ENCODE data around the gene BRI3. TPM values are rescaled to one million over a fixed set of nuclear protein-coding genes. Genes with fewer than 3 reads are reported as not detected.

Gene BRI3
- total and polyA plus RNA-seq, 2 of the 13 experiments (the other 11 are each of a cell fraction or from before 2014, with no cell fraction given) = 54.0 to 103 TPM

DNA sequence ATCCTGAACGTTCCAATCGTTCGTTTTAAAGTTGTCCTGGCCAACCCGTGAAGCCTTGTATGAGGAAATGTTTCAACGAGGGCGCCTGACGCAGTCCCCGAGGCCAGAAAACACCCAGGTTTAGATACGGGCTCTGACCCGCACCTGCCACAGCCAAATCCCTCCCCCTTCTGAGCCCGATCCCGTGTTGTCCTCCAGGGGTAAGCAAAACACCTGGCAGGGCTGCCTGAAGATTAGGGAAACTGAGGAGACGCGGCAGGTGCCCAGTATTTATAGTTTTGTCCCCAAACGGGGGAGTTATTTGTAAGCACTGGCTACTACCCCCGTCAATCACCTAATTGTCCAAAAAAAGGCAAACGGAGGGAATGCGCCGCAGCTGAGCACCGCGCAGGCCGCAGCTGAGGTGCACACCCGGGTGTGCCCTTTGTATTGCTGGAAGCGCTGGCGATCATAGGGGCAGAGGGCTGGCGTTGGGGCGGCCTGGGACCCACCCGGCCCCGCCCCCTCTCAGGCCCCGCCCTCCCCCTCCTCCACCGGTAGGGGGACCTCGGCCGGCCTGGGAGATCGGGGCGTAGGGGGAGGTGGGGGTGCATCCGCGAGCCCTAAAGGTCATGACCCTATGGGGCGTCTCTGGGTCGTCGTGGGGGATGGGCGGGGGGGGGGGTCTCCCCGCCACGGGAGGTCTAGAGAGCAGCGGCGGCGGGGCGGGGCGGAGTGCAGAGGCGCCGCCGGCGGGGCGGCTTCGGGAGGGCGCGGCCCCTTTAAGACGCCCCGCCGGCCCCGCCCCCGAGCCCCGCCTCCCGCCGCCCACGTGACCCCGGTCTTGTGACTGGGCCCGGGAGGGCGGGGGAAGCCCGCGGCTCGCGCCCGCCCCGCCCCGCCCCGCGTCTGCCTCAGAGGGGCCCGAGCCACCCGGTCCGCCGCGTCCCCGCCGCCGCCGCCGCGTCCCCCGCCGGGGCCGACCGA lies at the start of gene BRI3 (continued):
- peak; percentile 19; the same call in 1 of the 2 replicates for TF ChIP-seq RAD21 (CRISPR knock-in tag; IDR thresholded peaks at IDR 0.05)
- TF ChIP-seq GATAD2A (CRISPR knock-in tag; IDR thresholded peaks at IDR 0.05) = peak; percentile 33; the same call in 1 of the 2 replicates
- no peak for TF ChIP-seq PAXIP1 (CRISPR knock-in tag; conservative IDR thresholded peaks at IDR 0.05)
- no peak for TF ChIP-seq ZNF441 (CRISPR knock-in tag; IDR thresholded peaks at IDR 0.05; ENCODE audit: borderline replicate concordance)
- peak; percentile 32 for TF ChIP-seq HNRNPLL (IDR thresholded peaks at IDR 0.05; ENCODE audit: low read depth, low read length, poor library complexity, severe bottlenecking)
- TF ChIP-seq SIN3A (IDR thresholded peaks at IDR 0.05; ENCODE audit: borderline replicate concordance, low read depth, low read length) = peak; percentile 79; the same call in 1 of the 2 replicates
- 0 out of 2 replicates have a peak, but pooled peaks have one; percentile 32 for TF ChIP-seq ZNF274 (CRISPR knock-in tag; IDR thresholded peaks at IDR 0.05)
- no peak for TF ChIP-seq ZNF3 (CRISPR knock-in tag; IDR thresholded peaks at IDR 0.05)
- peak; percentile 65; the same call in 1 of the 2 replicates for TF ChIP-seq ZNF607 (CRISPR knock-in tag; IDR thresholded peaks at IDR 0.05; ENCODE audit: borderline replicate concordance)
- TF ChIP-seq FOXA3 (CRISPR knock-in tag; IDR thresholded peaks at IDR 0.05) = no peak
- TF ChIP-seq KMT2A (CRISPR knock-in tag; IDR thresholded peaks at IDR 0.05) = 0 out of 2 replicates have a peak, but pooled peaks have one; percentile 26
- TF ChIP-seq CC2D1A (CRISPR knock-in tag; IDR thresholded peaks at IDR 0.05) = 0 out of 2 replicates have a peak, but pooled peaks have one; percentile 53
- TF ChIP-seq KLF13 (CRISPR knock-in tag; IDR thresholded peaks at IDR 0.05) = no peak
- TF ChIP-seq SSRP1 (CRISPR knock-in tag; IDR thresholded peaks at IDR 0.05) = no peak
- 0 out of 2 replicates have a peak, but pooled peaks have one; percentile 11 for TF ChIP-seq NCOR1 (IDR thresholded peaks at IDR 0.05; ENCODE audit: borderline replicate concordance, low read length)
- peak; percentile 39 for TF ChIP-seq ASH2L (IDR thresholded peaks at IDR 0.05; ENCODE audit: insufficient read length, low read depth, low read length)
- TF ChIP-seq, protein P1, sequence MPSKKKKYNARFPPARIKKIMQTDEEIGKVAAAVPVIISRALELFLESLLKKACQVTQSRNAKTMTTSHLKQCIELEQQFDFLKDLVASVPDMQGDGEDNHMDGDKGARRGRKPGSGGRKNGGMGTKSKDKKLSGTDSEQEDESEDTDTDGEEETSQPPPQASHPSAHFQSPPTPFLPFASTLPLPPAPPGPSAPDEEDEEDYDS (CRISPR knock-in tag; IDR thresholded peaks at IDR 0.05) = peak; percentile 61
- peak; percentile 56 for TF ChIP-seq ZNF574 (CRISPR knock-in tag; IDR thresholded peaks at IDR 0.05)
- TF ChIP-seq, protein P2, sequence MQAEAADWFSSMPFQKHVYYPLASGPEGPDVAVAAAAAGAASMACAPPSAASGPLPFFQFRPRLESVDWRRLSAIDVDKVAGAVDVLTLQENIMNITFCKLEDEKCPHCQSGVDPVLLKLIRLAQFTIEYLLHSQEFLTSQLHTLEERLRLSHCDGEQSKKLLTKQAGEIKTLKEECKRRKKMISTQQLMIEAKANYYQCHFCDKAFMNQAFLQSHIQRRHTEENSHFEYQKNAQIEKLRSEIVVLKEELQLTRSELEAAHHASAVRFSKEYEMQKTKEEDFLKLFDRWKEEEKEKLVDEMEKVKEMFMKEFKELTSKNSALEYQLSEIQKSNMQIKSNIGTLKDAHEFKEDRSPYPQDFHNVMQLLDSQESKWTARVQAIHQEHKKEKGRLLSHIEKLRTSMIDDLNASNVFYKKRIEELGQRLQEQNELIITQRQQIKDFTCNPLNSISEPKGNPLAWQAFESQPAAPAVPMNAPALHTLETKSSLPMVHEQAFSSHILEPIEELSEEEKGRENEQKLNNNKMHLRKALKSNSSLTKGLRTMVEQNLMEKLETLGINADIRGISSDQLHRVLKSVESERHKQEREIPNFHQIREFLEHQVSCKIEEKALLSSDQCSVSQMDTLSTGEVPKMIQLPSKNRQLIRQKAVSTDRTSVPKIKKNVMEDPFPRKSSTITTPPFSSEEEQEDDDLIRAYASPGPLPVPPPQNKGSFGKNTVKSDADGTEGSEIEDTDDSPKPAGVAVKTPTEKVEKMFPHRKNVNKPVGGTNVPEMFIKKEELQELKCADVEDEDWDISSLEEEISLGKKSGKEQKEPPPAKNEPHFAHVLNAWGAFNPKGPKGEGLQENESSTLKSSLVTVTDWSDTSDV (CRISPR knock-in tag; IDR thresholded peaks at IDR 0.05) = no peak
